ENCODE results near the gene TERF2IP.

DNA sequence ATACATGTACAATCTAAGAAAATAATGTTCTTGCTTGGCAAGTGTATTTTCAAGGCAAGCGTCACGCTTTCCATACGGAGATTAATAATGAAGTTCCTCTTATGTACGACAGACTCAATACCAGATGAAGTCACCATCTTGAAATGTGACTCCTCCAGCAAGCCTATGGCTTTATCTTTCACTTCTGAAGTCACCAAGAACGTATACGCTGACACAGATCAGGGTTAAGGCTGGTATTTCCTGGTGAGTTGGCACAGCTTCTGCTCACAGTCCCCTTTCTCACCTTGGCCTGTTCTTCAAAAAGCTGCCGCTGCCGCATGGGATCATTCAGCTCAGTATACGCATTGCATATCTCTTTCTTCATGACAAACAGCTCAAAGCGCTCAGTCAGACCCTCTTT lies 18.4 kb upstream of the TERF2IP start:
- TF ChIP-seq, protein P1, sequence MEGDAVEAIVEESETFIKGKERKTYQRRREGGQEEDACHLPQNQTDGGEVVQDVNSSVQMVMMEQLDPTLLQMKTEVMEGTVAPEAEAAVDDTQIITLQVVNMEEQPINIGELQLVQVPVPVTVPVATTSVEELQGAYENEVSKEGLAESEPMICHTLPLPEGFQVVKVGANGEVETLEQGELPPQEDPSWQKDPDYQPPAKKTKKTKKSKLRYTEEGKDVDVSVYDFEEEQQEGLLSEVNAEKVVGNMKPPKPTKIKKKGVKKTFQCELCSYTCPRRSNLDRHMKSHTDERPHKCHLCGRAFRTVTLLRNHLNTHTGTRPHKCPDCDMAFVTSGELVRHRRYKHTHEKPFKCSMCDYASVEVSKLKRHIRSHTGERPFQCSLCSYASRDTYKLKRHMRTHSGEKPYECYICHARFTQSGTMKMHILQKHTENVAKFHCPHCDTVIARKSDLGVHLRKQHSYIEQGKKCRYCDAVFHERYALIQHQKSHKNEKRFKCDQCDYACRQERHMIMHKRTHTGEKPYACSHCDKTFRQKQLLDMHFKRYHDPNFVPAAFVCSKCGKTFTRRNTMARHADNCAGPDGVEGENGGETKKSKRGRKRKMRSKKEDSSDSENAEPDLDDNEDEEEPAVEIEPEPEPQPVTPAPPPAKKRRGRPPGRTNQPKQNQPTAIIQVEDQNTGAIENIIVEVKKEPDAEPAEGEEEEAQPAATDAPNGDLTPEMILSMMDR (IDR thresholded peaks at IDR 0.05), result no peak
- no peak for TF ChIP-seq POLR2AphosphoS5 (IDR thresholded peaks at IDR 0.05)

Measured in suprapubic skin (tissue), 3 donors.